Lung (tissue), 12 donors: ENCODE measurements around the gene ZW10. TPM values are rescaled to one million over a fixed set of nuclear protein-coding genes. Genes with fewer than 3 reads are reported as not detected.

Experiments
- ATAC-seq: fragments of 200-7000 bp; cut with Tn5 transposase; one replicate; pipeline ENCODE4 v1.9.1; 2020; ENCODE audit warnings: moderate number of reproducible peaks; ENCODE audit not compliant: insufficient read depth, low FRiP score
- DNase-seq, 3 donors: peaks; one replicate each; pipeline ENCODE4 v3.0.0-alpha.2; 2013 to 2017
- H3K27ac ChIP-seq, 2 donors: one replicate each; pipeline ENCODE4 v1.5.1; 2013; ENCODE audit warnings: mild to moderate bottlenecking in 2 of 2, moderate library complexity in 2 of 2, control low read depth in 1 of 2, inconsistent platforms in 1 of 2, low read depth in 1 of 2, low read length in 1 of 2
- H3K27me3 ChIP-seq, 3 donors: one replicate each; pipeline ENCODE4 v1.5.1; 2013; ENCODE audit warnings: low read length in 2 of 3; ENCODE audit not compliant: control insufficient read depth in 3 of 3, insufficient read depth in 3 of 3
- H3K36me3 ChIP-seq, 4 donors: one replicate each; pipeline ENCODE4 v1.5.1; 2013; ENCODE audit warnings: low read length in 4 of 4, mild to moderate bottlenecking in 1 of 4, moderate library complexity in 1 of 4; ENCODE audit not compliant: control insufficient read depth in 4 of 4, insufficient read depth in 4 of 4
- H3K4me1 ChIP-seq, 5 donors: one replicate each; pipeline ENCODE4 v1.5.1; 2013; ENCODE audit warnings: low read length in 5 of 5, mild to moderate bottlenecking in 2 of 5, moderate library complexity in 1 of 5; ENCODE audit not compliant: control insufficient read depth in 5 of 5, insufficient read depth in 5 of 5
- H3K4me3 ChIP-seq: one replicate; pipeline ENCODE4 v1.5.1; 2013; ENCODE audit warnings: mild to moderate bottlenecking, control low read depth, moderate library complexity
- H3K9ac ChIP-seq, 2 donors: one replicate each; pipeline ENCODE4 v1.5.1; 2013; ENCODE audit warnings: low read length in 2 of 2, control low read depth in 1 of 2; ENCODE audit not compliant: insufficient read depth in 1 of 2
- H3K9me3 ChIP-seq, 4 donors: one replicate each; pipeline ENCODE4 v1.5.1; 2013; ENCODE audit warnings: low read length in 3 of 4, mild to moderate bottlenecking in 1 of 4, moderate library complexity in 1 of 4; ENCODE audit not compliant: control insufficient read depth in 4 of 4, insufficient read depth in 3 of 4
- CTCF ChIP-seq: IDR thresholded peaks from 2 replicates; pipeline ENCODE4 v1.5.1; 2012; ENCODE audit warnings: mild to moderate bottlenecking; ENCODE audit errors: control extremely low read depth, extremely low read depth
- WGBS, 2 donors: extraction: QIAGEN DNeasy Blood & Tissue Kit; methylation state at CpG; one replicate each; pipeline ENCODE4 v1.1.7; 2013; 5-methylcytosine and 5-hydroxymethylcytosine counted together
- polyA plus RNA-seq, 2 donors: library from polyadenylated mRNA; stranded (reverse); fragments of 200-250 nt; gene quantifications; one replicate each; pipeline ENCODE4 v1.2.1, GENCODE V29; 2013
- total RNA-seq, 2 donors: library from RNA; depleted of rRNA in 1 of 2; stranded (reverse); fragments of >200 nt in 1 of 2; gene quantifications; one replicate each; pipeline ENCODE4 v1.2.1, GENCODE V29; 2014 to 2021
- donor health status: control.
- donor health status: control.
- donor health status: Bipolar disorder and iron deficiency.
- donor health status: healthy.
- donor health status: DM: yes; HTN: yes; CAD: no.

ZW10 gene
- total and polyA plus RNA-seq, 4 donors: 3.2 to 18.5 (median 9.7) TPM

GRCh38 chr11:113817162-113817561, 43.7 kb upstream of the ZW10 start:
- no peaks in the 10 kb centered on the region for H3K27me3 ChIP-seq
- no peak for TF ChIP-seq CTCF

GRCh38 chr11:113814181-113814580, 40.7 kb upstream of the ZW10 start:
- no peak for ATAC-seq
- peaks cover 3 to 35% (median 7%) of the 10 kb centered on the region in 4 donors for H3K36me3 ChIP-seq

More at GRCh38 chr11:113817162-113817561, 43.7 kb upstream of the ZW10 start:
- DNase-seq (no peak), ATAC-seq (no peak)
- Histone ChIP-seq H3K9me3 (no peaks in the 10 kb centered on the region), H3K36me3 (peaks cover 11 to 25% (median 13%) of the 10 kb centered on the region in 4 donors), H3K4me3 (no peak overlapping the region), H3K27ac (no peak overlapping the region), H3K9ac (no peak overlapping the region), H3K4me1 (no peaks in the 10 kb centered on the region)
- WGBS, 2 donors: 92 to 100% methylated on average over 1 of the region's 1 CpG

GRCh38 chr11:113808931-113809330, 35.4 kb upstream of the ZW10 start:
- no peak overlapping the region for H3K4me3 ChIP-seq
- H3K9ac ChIP-seq: no peak overlapping the region
- H3K36me3 ChIP-seq: peaks cover 14 to 36% (median 18%) of the 10 kb centered on the region in 4 donors
- DNase-seq (no peak), ATAC-seq (no peak)
- no peaks in the 10 kb centered on the region for H3K27me3 ChIP-seq
- WGBS, 2 donors: 25 to 41% methylated on average over 2 of the region's 2 CpGs
- no peak overlapping the region for H3K27ac ChIP-seq
- no peaks in the 10 kb centered on the region for H3K4me1 ChIP-seq
- TF ChIP-seq CTCF: no peak
- no peaks in the 10 kb centered on the region for H3K9me3 ChIP-seq

More at GRCh38 chr11:113814181-113814580, 40.7 kb upstream of the ZW10 start:
- no peaks in the 10 kb centered on the region for H3K4me1 ChIP-seq
- no peak overlapping the region for H3K27ac ChIP-seq
- TF ChIP-seq CTCF: no peak
- H3K27me3 ChIP-seq: no peaks in the 10 kb centered on the region
- DNase-seq: no peak
- H3K9ac ChIP-seq: no peak overlapping the region
- H3K4me3 ChIP-seq: no peak overlapping the region
- no peaks in the 10 kb centered on the region for H3K9me3 ChIP-seq

GRCh38 chr11:113806406-113806805, 32.9 kb upstream of the ZW10 start:
- WGBS, 2 donors: 95 to 97% methylated on average over 2 of the region's 2 CpGs
- DNase-seq (peak in 1 of 3 donors; percentile 5), ATAC-seq (no peak)
- no peak overlapping the region for H3K9ac ChIP-seq
- H3K27ac ChIP-seq: no peak overlapping the region
- no peak for TF ChIP-seq CTCF
- H3K36me3 ChIP-seq: peaks cover 18 to 49% (median 23%) of the 10 kb centered on the region in 4 donors
- no peaks in the 10 kb centered on the region for H3K4me1 ChIP-seq
- H3K27me3 ChIP-seq: no peaks in the 10 kb centered on the region
- H3K9me3 ChIP-seq: no peaks in the 10 kb centered on the region
- no peak overlapping the region for H3K4me3 ChIP-seq
